HG02610 (cell line): ENCODE data around the gene OGFR.

Experiments used
- ATAC-seq: cut with Tn5 transposase; IDR thresholded peaks from one replicate; pipeline ENCODE4 v1.9.1; 2021; ENCODE audit warnings: mild to moderate bottlenecking, moderate library complexity; ENCODE audit not compliant: unreplicated experiment

Gene OGFR

GRCh38 chr20:62814060-62814708 is 9.5 kb downstream of the OGFR start:
- no peak for ATAC-seq

DNA sequence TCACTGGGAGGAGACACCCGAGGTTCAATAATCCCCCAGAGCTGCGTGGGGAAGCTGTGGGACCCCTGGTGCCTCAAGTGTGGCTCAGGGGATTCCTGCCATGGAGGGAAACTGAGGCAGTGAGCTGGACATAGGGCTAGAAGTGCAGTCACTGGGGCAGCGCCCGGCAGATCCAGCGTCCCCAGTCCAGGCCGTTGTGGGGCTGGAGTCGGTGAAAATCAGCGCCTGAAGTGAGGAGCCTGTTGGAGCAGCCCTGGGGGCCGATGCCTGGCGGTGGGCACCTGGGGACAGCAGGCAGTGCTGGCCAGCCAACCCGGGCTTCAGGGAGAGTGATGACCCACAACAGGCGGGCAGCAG is 10.1 kb downstream of the OGFR start:
- ATAC-seq = no peak

DNA sequence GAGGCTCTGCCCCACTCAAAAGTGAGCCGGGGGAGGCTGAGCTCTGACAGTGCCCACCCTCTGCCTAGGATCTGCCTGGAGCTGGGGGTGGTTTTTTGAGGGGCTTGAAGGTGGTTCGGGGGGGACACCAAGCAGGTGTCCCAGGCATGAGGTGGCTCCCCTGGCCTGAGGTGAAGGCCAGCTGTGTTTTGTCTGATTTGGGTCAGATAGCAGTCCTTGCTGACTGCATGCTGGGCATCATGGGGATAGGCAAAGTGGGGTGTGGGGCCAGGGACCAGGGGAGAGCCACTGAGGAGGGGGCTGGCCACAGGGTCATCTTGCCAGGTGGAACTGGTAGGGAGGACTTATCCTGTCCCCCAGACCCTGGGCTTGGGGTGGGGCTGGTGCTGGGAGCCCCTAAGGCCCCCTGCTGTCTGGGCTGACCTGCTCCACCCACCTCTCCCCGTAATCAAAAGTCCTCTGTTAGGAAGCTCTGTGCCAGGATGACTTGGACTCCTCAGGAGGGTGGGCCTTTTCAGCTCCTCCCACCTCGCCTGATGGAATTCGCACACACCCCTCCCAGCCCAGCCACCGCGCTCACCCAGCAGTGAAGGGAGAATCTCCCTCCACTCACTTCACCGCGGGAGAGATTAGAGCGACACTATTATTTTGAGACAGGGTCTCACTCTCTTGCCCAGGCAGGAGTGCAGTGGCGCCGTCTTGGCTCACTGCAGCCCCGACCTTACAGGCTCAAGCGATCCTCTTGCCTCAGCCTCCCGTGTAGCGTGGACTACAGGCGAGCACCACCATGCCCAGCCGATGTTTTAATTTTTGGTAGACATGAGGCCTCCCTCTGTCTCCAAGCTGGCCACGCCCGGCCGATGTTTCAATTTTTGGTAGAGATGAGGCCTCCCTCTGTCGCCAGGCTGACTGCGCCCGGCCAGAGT is 10.7 kb downstream of the OGFR start:
- no peak for ATAC-seq

DNA sequence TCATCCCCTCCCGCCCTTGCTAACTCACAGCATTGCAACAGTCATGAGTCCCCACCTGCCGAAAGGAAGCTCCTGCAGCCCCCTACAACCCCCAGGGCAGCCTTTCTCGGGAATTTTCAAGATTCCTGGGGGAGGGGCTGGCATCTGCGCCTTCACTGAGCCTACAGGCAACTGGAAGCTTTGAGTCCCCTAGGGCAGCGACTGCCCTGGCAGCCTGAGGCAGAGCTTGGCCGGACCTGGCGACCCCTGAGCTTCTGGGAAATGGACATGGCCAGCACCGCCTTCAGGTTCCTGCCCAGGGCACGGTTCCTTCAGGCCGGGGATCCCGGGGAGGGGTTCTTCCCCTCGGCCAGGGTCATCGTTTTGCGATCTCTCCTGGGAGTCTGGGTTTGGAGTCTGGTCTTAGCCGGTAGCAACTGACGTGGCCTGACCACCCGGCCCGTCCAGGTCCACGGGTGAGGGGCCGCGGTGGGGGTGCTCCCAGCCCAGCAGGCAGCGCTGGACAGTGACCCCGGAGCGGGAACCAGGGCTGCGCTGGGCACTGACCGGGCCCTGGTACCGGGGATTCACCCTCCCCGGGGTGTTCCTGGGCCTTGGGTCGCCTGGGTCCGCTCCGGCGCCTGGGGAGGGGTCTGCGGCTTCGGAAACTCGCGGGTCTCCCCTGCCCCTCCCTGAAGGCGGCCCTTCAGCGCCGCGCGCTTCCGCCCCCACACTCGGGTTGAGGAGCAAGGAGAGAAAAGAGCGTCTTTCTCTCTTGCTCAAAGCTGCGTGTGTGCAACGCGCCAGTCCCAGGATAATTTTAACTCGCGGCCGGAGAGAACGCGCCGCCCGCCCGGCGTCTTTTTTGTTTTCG is 11.6 kb downstream of the OGFR start:
- no peak for ATAC-seq

DNA sequence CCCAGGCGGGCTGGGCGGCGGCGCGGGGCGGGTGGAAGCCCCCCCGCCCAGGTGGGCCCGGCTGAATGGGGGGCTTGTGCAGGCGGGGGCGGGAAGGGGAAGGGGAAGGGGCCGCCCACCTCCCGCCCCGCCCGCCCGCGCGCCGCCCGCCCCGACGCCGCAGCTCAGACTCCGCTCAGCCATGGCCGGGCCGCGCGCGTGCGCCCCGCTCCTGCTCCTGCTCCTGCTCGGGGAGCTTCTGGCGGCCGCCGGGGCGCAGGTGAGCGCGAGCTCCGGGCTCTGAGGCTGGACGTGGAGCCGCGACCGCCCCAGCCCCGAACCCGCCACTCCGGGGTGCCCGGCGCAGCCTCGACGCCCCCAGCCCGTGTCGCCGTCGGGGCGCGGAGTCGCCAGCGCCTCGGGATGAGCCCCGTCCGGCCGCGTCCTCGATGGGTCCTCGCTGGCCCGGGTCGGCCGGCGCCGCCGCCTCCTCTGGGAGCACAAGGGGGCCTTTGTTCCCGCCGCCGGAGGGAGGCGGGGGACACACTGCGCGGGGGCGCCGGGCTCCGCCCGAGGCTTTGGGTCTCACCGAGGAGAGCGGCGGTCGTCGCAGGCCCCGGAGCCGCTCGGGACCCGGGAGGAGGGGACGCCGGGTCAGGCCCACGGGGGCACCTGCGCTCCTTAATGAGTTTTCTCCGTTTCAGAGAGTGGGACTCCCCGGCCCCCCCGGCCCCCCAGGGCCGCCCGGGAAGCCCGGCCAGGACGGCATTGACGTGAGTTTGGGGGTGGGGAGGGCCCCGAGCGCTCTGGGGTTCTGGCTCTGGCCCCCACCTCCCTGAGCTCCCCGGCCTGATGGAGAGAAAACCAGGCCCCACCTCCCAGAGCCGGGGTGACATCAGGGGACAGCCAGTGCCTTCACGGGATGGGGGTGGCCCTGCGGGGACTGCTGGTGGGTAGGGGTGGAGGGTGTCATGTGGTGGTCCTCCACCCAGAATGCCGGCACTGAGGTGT is 12.5 kb downstream of the OGFR start, which contains the start of gene COL9A3:
Gene COL9A3, plus strand, starts transcription at position 167 of the 990 bp plus-strand sequence. Its CDS starts 15 bp downstream, at position 182.
- no peak for ATAC-seq

DNA sequence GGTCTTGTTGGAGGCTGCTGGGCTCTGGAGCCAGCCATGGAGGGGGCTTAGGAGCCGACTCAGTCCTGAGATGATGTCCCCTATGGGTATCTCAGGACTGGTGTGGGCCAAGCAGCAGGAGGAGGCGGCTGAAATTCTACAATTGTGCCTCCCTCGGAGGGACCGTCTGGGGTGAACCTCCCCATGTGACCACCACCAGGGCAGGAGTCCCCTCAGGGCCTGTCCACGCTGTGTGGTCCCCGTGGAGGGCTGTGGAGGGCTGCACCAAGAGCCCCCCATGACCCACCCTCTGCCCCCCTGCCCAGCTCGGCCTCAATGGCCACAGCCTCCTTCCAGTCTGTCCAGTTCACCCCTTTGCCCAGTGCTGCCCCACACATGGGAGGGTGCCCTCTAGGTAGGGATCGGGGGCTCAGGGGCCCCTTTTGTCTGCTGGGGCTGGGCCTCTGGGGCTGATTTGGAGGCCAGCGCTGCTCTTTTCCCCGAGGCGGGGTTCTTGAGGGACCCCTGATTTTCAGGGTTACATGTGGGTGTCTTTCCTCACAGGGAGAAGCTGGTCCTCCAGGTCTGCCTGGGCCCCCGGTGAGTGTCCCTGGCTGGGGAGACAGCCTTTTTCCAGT is 13.4 kb downstream of the OGFR start:
- ATAC-seq = no peak

- no peak for ATAC-seq
Measured at GRCh38 chr20:62818592-62819493, 14.2 kb downstream of the OGFR start.

- no peak for ATAC-seq
Measured at GRCh38 chr20:62819494-62820174, 15.0 kb downstream of the OGFR start.

GRCh38 chr20:62820208-62820961 is 15.8 kb downstream of the OGFR start:
- ATAC-seq = no peak

DNA sequence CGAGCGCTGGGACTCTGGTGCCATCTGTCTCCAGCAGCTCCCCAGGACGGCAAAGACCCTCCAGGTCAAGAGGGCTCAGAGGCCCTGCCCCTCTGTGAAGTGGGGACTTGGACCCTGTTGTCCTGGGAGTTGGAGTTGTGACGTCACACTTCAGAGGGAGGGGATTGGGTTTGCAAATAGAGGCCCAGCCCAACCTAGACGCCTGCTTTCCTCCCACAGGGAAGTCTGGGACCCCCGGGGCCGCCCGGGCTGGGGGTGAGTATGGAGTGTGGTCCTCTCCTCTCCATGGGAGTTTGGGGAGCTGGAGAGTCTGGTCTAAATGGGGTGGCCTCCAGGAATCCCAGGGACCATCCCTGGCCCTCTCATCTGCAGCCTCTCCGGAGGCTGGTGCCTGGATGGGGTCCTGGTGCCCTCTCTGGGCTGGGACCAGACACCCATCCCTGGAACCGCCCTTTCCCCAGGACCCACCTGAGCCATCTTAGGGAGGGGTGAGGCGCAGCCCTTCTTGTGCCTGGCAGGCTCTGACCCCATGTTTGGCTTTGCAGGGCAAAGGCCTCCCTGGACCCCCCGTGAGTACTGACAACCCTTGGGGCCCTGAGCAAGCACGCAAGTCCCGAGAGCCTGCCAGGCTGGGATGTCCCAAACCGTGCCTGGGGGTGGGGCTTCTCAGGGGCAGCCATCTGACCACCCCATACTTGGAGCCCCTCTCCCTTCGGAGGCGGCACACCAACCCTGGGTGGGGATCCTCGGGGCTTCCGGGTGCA is 16.5 kb downstream of the OGFR start:
- no peak for ATAC-seq

DNA sequence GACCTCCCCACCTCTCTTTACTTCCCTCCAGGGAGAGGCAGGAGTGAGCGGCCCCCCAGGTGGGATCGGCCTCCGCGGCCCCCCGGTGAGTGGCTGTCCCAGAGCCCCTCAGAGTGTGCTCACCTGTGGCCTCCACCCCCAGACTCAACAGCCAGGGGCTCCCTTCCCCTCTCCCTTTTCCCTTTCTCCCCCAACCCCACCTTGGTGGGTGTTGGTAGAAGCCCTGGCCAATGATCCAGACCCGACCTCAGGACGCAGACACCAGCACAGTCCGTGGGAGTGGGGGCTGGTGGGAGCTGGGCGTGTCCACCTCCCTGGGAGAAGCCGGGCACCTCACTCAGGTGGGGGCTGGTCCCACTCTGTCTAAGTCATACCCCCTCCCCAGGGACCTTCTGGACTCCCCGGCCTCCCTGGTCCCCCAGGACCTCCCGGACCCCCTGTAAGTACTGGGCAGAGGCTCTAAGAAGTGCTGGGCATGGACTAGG is 17.1 kb downstream of the OGFR start:
- ATAC-seq = no peak

DNA sequence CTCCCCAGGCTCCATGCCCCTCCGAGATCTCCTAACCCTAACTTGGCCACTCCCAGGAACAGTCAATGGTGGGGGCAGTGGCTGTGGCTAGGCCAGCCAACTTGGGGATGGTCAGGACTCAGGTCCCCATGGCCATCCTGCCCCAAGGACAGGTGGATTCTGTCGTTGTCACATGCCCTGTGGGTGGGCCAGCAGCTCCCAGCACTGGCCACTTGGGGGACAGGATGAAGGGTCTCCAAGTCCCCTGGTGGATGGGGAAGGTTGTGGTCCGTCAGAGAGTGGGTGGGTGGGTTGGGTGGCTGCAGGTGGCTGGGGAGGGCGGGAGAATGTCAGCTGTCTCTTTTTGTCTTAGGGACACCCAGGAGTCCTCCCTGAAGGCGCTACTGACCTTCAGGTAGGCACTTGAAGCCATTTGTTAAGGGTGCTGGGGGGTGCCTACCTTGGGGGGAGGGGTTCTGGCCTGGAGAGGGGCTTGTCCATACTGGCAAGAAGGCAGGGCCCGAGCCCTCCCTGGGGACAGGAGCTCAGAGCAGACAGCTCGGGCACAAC is 17.7 kb downstream of the OGFR start:
- ATAC-seq = no peak

DNA sequence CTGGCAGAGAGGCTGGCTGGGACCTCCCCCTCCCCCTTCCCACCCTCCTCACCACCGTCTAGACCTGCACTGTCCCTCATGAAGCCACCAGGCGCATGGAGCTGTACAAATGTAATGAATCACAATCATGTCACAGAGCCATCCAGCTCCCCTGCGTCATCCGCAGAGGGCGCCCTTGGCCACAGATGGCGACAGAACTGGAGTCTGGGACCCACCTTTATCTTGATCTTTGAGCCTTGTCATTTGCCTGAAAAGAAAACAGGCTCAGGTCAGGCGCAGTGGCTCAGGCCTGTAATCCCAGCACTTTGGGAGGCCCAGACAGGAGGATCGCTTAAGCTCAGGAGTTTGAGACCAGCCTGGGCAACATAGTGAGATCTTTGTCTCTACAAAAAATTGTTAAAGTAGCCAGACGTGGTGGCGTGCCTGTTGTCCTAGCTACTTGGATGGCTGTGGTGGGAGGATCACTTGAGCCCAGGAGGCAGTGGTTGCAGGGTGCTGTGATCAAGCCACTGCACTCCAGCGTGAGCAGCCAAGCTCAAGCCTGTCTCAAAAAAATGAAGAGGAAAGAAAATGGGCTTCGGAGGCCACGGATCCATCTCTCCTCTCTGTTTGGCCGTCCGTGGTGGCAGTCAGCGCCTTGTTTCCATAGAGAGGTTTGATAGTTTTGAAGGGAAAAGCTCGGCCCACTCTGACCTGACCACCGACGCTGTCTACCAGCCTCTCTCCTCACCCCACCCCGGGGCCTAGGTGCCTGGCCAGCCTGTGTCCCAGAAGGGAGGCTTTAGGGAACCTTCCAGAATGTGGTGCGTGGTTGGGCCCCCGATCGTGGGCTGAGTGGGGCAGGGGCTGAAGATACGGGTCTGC is 18.4 kb downstream of the OGFR start:
- ATAC-seq = no peak

- ATAC-seq = no peak
Measured at GRCh38 chr20:62823688-62824475, 19.2 kb downstream of the OGFR start.
